ENCODE results near the gene PITX1.

DNA sequence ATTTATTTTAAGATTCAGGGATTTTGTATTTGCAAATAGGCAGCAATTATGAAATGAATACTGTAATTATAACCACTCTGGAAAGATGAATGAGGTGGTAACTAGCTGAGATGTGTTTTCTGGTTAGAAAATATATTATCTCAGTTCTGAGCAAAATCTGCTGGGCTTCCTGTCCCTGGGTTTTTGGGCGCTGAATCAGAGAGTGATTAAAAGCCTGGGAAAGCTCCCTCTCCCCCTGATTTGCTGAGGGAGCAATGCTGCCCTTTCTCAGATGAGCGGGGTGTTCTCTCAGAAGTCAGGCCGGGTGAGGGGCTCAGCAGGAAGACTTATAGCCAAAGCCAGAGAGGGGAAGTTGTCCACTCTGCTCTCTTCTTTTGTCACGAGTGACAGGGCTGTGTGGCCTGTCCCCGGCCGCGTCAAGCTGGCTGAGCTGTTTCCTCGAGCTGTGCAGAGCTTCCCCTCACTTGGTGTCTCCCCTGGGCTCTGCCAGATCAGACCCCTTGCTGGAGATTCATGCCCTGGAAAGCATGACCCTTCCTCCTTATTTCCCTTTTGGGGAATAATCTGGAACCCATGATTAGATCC, 39.8 kb upstream of the PITX1 start:
- TF ChIP-seq, protein P1, sequence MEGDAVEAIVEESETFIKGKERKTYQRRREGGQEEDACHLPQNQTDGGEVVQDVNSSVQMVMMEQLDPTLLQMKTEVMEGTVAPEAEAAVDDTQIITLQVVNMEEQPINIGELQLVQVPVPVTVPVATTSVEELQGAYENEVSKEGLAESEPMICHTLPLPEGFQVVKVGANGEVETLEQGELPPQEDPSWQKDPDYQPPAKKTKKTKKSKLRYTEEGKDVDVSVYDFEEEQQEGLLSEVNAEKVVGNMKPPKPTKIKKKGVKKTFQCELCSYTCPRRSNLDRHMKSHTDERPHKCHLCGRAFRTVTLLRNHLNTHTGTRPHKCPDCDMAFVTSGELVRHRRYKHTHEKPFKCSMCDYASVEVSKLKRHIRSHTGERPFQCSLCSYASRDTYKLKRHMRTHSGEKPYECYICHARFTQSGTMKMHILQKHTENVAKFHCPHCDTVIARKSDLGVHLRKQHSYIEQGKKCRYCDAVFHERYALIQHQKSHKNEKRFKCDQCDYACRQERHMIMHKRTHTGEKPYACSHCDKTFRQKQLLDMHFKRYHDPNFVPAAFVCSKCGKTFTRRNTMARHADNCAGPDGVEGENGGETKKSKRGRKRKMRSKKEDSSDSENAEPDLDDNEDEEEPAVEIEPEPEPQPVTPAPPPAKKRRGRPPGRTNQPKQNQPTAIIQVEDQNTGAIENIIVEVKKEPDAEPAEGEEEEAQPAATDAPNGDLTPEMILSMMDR (IDR thresholded peaks at IDR 0.05): no peak
- no peak for TF ChIP-seq POLR2A (IDR thresholded peaks at IDR 0.05)
